Stimulated activated naive CD8-positive, alpha-beta T cell treated with anti-CD3 and anti-CD28 coated beads, Interleukin-15, Interleukin-2, amounts not matched to agents 100 ng/mL and 50 ng/mL, for 24 hours (primary cell): ENCODE measurements around the gene ZNF532.

Experiments used
- H3K27ac Mint-ChIP-seq: one replicate; pipeline ENCODE4 v1.8.0; 2021; ENCODE audit warnings: mild to moderate bottlenecking, mixed read lengths
- H3K27me3 Mint-ChIP-seq: one replicate; pipeline ENCODE4 v1.8.0; 2021; ENCODE audit warnings: mixed read lengths
- H3K36me3 Mint-ChIP-seq: one replicate; pipeline ENCODE4 v1.8.0; 2021; ENCODE audit warnings: low read depth, mixed read lengths
- H3K4me1 Mint-ChIP-seq: one replicate; pipeline ENCODE4 v1.8.0; 2021; ENCODE audit warnings: low read depth, mixed read lengths
- H3K4me3 Mint-ChIP-seq: one replicate; pipeline ENCODE4 v1.8.0; 2021; ENCODE audit warnings: mild to moderate bottlenecking, mixed read lengths
- H3K9me3 Mint-ChIP-seq: one replicate; pipeline ENCODE4 v1.8.0; 2021; ENCODE audit warnings: mixed read lengths

ZNF532 gene

DNA sequence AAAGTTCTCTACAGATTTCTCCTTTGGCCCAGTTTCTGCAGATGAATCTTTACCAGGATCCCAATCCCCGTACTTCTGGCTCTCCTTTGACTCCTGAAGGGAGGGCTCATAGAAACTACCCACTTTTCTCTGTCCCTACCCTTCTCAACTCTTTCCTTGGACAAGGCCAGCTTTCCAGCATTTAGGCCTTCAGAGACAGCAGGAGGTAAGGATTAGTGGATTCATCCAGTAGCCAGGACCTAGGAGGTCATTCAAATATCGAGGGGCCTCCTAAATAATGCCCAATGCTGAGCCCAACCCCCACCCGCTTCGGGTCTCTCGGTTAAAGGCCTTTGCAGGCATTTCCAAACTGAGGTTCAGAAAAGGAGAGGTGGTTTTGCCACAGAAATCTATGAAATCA lies 4.8 kb upstream of the ZNF532 start:
- Mint-ChIP-seq H3K27ac (no peak overlapping the region), H3K4me3 (no peak overlapping the region), H3K36me3 (no peaks in the 10 kb centered on the region), H3K9me3 (no peaks in the 10 kb centered on the region), H3K27me3 (peaks cover 54% of the 10 kb centered on the region), H3K4me1 (peaks cover 4% of the 10 kb centered on the region)

DNA sequence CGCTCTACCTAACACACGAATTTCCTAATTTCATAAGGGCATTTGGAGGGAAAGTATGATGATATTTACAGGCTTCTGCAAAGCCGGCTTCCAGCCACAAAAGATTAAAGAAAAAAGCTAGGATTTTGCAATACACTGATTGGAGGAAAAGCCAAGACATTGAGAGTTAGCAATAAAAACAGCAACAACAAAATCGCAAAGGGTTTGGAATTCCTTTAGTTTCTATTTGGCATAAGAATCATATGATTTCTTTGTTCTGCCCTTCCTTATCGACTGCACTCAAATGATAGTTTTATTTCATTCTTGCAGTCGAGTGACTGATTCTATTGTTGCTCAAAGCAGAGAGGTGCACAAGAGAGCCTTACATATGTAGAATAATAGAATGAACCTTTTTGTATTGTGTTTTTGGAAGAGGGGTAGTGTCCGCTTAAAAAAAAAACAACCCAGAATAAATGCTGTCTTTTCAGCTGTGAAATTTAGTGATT lies 3.9 kb upstream of the ZNF532 start:
- H3K9me3 Mint-ChIP-seq: no peaks in the 10 kb centered on the region
- H3K27ac Mint-ChIP-seq: no peak overlapping the region
- no peak overlapping the region for H3K4me3 Mint-ChIP-seq
- peaks cover 63% of the 10 kb centered on the region for H3K27me3 Mint-ChIP-seq
- peaks cover 4% of the 10 kb centered on the region for H3K4me1 Mint-ChIP-seq
- H3K36me3 Mint-ChIP-seq: no peaks in the 10 kb centered on the region

DNA sequence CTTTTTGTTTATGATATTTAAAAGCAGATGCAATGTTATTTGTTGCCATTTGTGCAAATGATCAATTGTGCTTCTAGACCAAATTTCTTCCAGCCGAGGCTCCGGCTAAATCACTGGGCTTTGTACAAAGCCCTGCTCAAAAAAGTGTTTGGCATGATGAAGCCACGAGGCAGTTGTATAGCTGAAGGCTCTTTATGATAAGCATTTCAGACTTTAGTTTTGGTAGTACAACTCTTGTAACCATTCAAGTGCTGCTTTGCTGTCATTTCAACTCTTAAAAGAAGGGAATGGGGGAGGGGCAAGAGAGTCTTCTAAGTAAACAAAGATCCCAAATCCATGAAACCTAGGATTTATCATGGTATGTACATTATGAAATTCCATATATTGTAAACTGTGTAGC lies 3.3 kb upstream of the ZNF532 start:
- Mint-ChIP-seq H3K27me3 (peaks cover 69% of the 10 kb centered on the region), H3K4me3 (no peak overlapping the region), H3K4me1 (peaks cover 4% of the 10 kb centered on the region), H3K36me3 (no peaks in the 10 kb centered on the region), H3K27ac (no peak overlapping the region), H3K9me3 (no peaks in the 10 kb centered on the region)

GRCh38 chr18:58861861-58862301 lies 2.8 kb upstream of the ZNF532 start:
- Mint-ChIP-seq H3K27me3 (peaks cover 72% of the 10 kb centered on the region), H3K4me3 (no peak overlapping the region), H3K36me3 (no peaks in the 10 kb centered on the region), H3K4me1 (peaks cover 4% of the 10 kb centered on the region), H3K9me3 (no peaks in the 10 kb centered on the region), H3K27ac (no peak overlapping the region)

DNA sequence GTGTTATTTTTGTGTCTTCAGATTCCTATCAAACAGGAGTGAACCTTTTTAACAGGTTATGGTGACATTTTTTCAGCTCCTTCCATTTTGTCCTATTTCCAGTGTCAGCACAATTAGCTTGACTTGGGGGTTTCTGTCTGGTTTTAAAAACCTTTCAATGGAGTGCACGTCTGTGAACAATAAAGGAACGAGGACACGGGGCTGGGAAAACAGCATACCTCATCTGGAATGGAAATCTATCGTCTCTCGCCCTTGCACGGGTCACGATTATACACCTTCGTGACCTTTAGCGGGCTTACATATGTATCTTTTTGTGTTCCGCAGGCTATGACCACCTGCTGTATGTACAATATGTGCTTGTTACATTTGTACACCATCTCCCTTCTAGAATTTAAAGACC lies 2.3 kb upstream of the ZNF532 start:
- Mint-ChIP-seq H3K27ac (peak overlapping the region; percentile 65), H3K4me1 (peaks cover 4% of the 10 kb centered on the region), H3K4me3 (peak overlapping the region; percentile 74), H3K27me3 (peaks cover 71% of the 10 kb centered on the region), H3K9me3 (no peaks in the 10 kb centered on the region), H3K36me3 (no peaks in the 10 kb centered on the region)

DNA sequence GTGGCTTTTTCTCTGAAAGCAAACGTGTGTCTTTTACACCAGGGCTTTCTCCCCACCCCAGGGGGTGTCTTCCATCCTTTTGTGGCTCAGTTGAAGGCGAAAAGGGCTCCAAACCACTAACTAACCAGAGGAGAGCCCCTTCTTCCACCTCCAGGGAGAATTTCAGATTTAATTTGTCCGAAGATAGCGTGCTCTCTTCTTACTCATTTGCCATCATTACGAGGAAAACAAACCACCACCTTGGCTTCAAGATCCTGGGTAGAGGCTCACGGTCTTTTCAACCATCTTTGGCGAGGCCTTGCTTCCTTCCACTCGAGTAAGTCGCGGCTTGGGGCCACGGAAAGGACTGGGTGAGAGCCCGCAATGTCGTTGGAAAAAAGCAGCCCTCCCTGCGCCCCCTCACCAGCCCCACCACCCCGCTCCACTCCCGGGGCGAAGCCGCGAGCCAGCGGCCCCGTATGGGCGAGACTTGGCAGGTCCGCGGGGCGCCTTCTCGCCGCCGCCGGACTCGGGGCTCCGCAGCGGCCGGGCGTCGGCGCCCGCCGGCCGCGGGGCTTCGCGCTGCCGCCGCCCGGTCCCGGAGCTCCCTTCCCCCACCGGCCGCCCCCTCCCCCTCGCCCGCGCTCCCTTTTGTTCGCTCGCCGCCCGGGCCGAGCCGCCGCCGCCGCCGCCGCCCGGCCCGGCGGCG lies 1.7 kb upstream of the ZNF532 start:
- Mint-ChIP-seq H3K27ac (peak overlapping the region; percentile 65), H3K9me3 (no peaks in the 10 kb centered on the region), H3K4me1 (peaks cover 4% of the 10 kb centered on the region), H3K27me3 (peaks cover 77% of the 10 kb centered on the region), H3K36me3 (peaks cover 2% of the 10 kb centered on the region), H3K4me3 (peak overlapping the region; percentile 74)

GRCh38 chr18:58863539-58864145 lies 1.0 kb upstream of the ZNF532 start:
- Mint-ChIP-seq H3K36me3 (peaks cover 4% of the 10 kb centered on the region), H3K27me3 (peaks cover 78% of the 10 kb centered on the region), H3K9me3 (no peaks in the 10 kb centered on the region), H3K4me1 (peaks cover 4% of the 10 kb centered on the region), H3K4me3 (peak overlapping the region; percentile 37), H3K27ac (no peak overlapping the region)

GRCh38 chr18:58865033-58865590 lies 435 bp downstream of the ZNF532 start:
- H3K27ac Mint-ChIP-seq: no peak overlapping the region
- H3K4me3 Mint-ChIP-seq: peak overlapping the region; percentile 45
- no peaks in the 10 kb centered on the region for H3K9me3 Mint-ChIP-seq
- H3K36me3 Mint-ChIP-seq: peaks cover 4% of the 10 kb centered on the region
- H3K4me1 Mint-ChIP-seq: peaks cover 4% of the 10 kb centered on the region
- H3K27me3 Mint-ChIP-seq: peaks cover 75% of the 10 kb centered on the region

GRCh38 chr18:58865701-58866065 lies 1.0 kb downstream of the ZNF532 start:
- H3K9me3 Mint-ChIP-seq: no peaks in the 10 kb centered on the region
- no peak overlapping the region for H3K27ac Mint-ChIP-seq

DNA sequence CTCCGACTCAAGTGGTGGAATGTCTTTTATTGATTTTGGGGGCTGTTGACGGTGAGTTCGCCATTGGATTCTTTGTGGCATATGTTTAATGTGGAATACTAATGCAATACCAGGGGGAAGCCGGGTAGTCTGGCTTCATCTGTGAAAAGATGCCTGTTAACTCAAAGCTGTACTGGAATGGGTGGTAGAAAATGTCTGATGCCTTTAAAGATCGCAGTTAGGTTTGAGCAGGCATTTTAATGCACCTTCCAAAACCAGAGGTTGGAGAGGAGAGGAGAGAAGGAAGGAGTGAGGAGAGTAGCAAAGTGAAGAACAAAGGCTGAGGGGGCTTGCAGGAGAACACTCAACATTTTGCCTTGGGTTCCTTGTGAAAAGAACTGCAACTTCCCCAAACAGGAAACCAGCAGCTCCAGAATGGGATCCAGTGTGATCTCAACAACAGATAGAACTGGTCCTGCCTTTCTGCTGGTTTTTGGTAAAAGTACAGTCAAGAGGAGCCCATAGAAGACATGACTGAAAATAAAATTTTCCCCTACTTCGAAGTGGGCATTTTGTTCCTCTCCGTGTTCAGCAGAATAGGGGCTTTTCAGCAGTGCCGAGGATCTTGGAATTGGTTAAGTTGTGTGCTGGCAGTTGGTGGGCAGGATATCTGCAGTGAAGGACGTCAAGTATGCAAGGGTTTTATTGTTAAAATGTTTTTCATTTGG lies 1.5 kb downstream of the ZNF532 start:
- H3K36me3 Mint-ChIP-seq: peaks cover 4% of the 10 kb centered on the region

More at GRCh38 chr18:58865701-58866065, 1.0 kb downstream of the ZNF532 start:
- Mint-ChIP-seq H3K4me1 (peaks cover 4% of the 10 kb centered on the region), H3K4me3 (no peak overlapping the region), H3K36me3 (peaks cover 4% of the 10 kb centered on the region), H3K27me3 (peaks cover 75% of the 10 kb centered on the region)

GRCh38 chr18:58866773-58867150 lies 2.1 kb downstream of the ZNF532 start:
- Mint-ChIP-seq H3K4me1 (peaks cover 4% of the 10 kb centered on the region), H3K4me3 (no peak overlapping the region), H3K27me3 (peaks cover 69% of the 10 kb centered on the region), H3K9me3 (no peaks in the 10 kb centered on the region), H3K27ac (no peak overlapping the region), H3K36me3 (peaks cover 4% of the 10 kb centered on the region)

More for the DNA sequence above, 1.5 kb downstream of the ZNF532 start:
- Mint-ChIP-seq H3K27me3 (peaks cover 73% of the 10 kb centered on the region), H3K4me1 (peaks cover 4% of the 10 kb centered on the region), H3K4me3 (no peak overlapping the region), H3K27ac (no peak overlapping the region), H3K9me3 (no peaks in the 10 kb centered on the region)

GRCh38 chr18:58867281-58867961 lies 2.7 kb downstream of the ZNF532 start:
- Mint-ChIP-seq H3K4me3 (no peak overlapping the region), H3K27me3 (peaks cover 62% of the 10 kb centered on the region), H3K4me1 (peaks cover 4% of the 10 kb centered on the region), H3K27ac (no peak overlapping the region), H3K9me3 (no peaks in the 10 kb centered on the region), H3K36me3 (peaks cover 4% of the 10 kb centered on the region)

- Mint-ChIP-seq H3K9me3 (no peaks in the 10 kb centered on the region), H3K36me3 (peaks cover 4% of the 10 kb centered on the region), H3K4me1 (no peaks in the 10 kb centered on the region), H3K4me3 (no peak overlapping the region), H3K27ac (no peak overlapping the region), H3K27me3 (peaks cover 61% of the 10 kb centered on the region)
Observed at GRCh38 chr18:58868440-58868839, 3.8 kb downstream of the ZNF532 start.

GRCh38 chr18:58870130-58870529 lies 5.5 kb downstream of the ZNF532 start:
- no peaks in the 10 kb centered on the region for H3K9me3 Mint-ChIP-seq
- H3K27me3 Mint-ChIP-seq: peaks cover 51% of the 10 kb centered on the region
- H3K4me3 Mint-ChIP-seq: no peak overlapping the region
- no peaks in the 10 kb centered on the region for H3K4me1 Mint-ChIP-seq
- H3K27ac Mint-ChIP-seq: no peak overlapping the region
- peaks cover 4% of the 10 kb centered on the region for H3K36me3 Mint-ChIP-seq
